B cell (primary cell): ENCODE results near the gene CFD. TPM values are rescaled to one million over a fixed set of nuclear protein-coding genes. Genes with fewer than 3 reads are reported as not detected.

ENCODE experiments used
- ATAC-seq: fragments of 200-7000 bp; cut with Tn5 transposase; one replicate; pipeline ENCODE4 v1.10.0; 2021; ENCODE audit warnings: low read depth, mild to moderate bottlenecking, moderate number of reproducible peaks, moderate library complexity
- CTCF ChIA-PET: fragments of 350-600 bp; sonication (Branson Sonifier 250); formaldehyde crosslinking; loops from one replicate; lab custom pipeline; 2021; ENCODE audit warnings: antibody characterized with exemption, inconsistent platforms; lab: Charles Lee
- POLR2A ChIA-PET: fragments of 350-600 bp; sonication (Branson Sonifier 250); formaldehyde crosslinking; loops from one replicate; lab custom pipeline; 2021; ENCODE audit warnings: antibody characterized with exemption; lab: Charles Lee
- DNase-seq: peaks from one replicate; pipeline ENCODE4 v3.0.0; 2013
- H2AFZ ChIP-seq: 2 replicates; pipeline ENCODE4 v1.6.1; 2012; ENCODE audit warnings: mild to moderate bottlenecking, low read depth, low read length; ENCODE audit not compliant: insufficient read depth, poor library complexity, severe bottlenecking
- H3K27ac ChIP-seq, 2 donors: 1 replicate in 1 of 2; 2 replicates in 1 of 2; pipeline ENCODE4 v1.5.1; 2012 to 2013; ENCODE audit warnings: low read length in 2 of 2, mild to moderate bottlenecking in 2 of 2, moderate library complexity in 1 of 2
- H3K27me3 ChIP-seq, 4 experiments: fragments of 200-600 bp in 1 of 4; sonication (generic) in 1 of 4; replicated peaks in 1 of 4; 1 replicate in 2 of 4; 2 replicates in 2 of 4; pipeline versions ENCODE4 v1.6.1 to v1.7.0; 2013 to 2016; ENCODE audit warnings: low read length in 3 of 4, mild to moderate bottlenecking in 2 of 4, mixed read lengths in 1 of 4, moderate library complexity in 1 of 4; ENCODE audit not compliant: insufficient read depth in 4 of 4, control insufficient read depth in 3 of 4; ENCODE audit errors: control extremely low read depth in 1 of 4
- H3K36me3 ChIP-seq, 2 experiments: replicated peaks in 1 of 2; 1 replicate in 1 of 2; 2 replicates in 1 of 2; pipeline versions ENCODE4 v1.6.1 to v1.7.1; 2013; ENCODE audit warnings: low read length in 1 of 2; ENCODE audit not compliant: insufficient read depth in 2 of 2, control insufficient read depth in 1 of 2; ENCODE audit errors: control extremely low read depth in 1 of 2, extremely low read depth in 1 of 2
- H3K4me1 ChIP-seq, 2 donors: fragments of 200-600 bp in 1 of 2; sonication (generic) in 1 of 2; 1 replicate in 1 of 2; 2 replicates in 1 of 2; pipeline versions ENCODE4 v1.5.1 to v1.6.1; 2013 to 2017; ENCODE audit warnings: low read length in 2 of 2; ENCODE audit not compliant: control insufficient read depth in 2 of 2, insufficient read depth in 2 of 2
- H3K4me2 ChIP-seq: replicated peaks from 2 replicates; pipeline ENCODE3; 2012; ENCODE audit warnings: mild to moderate bottlenecking, low read depth, low read length; ENCODE audit not compliant: poor library complexity, severe bottlenecking
- H3K4me3 ChIP-seq, 5 experiments: fragments of 200-600 bp in 1 of 5; sonication (generic) in 1 of 5; 1 replicate in 3 of 5; 2 replicates in 2 of 5; pipeline versions ENCODE4 v1.5.1 to v1.7.0; 2011 to 2016; ENCODE audit warnings: low read length in 4 of 5, mild to moderate bottlenecking in 4 of 5, low read depth in 2 of 5, control low read depth in 1 of 5, moderate library complexity in 1 of 5; ENCODE audit not compliant: insufficient read depth in 1 of 5; ENCODE audit errors: control extremely low read depth in 1 of 5, extremely low read depth in 1 of 5
- H3K79me2 ChIP-seq: fragments of 200-600 bp; sonication (generic); one replicate; pipeline ENCODE4 v1.6.0; 2016; ENCODE audit warnings: low read length; ENCODE audit not compliant: control insufficient read depth, insufficient read depth
- H3K9ac ChIP-seq: fragments of 200-600 bp; sonication (generic); 2 replicates; pipeline ENCODE4 v1.6.1; 2017; ENCODE audit warnings: mild to moderate bottlenecking, low read length, moderate library complexity
- H3K9me3 ChIP-seq, 3 donors: one replicate each; pipeline versions ENCODE4 v1.6.1 to v1.7.1; 2013; ENCODE audit warnings: low read length in 2 of 3; ENCODE audit not compliant: control insufficient read depth in 2 of 3, insufficient read depth in 1 of 3; ENCODE audit errors: control extremely low read depth in 1 of 3
- H4K20me1 ChIP-seq: 2 replicates; pipeline ENCODE4 v1.6.0; 2012; ENCODE audit warnings: mild to moderate bottlenecking, low read length; ENCODE audit not compliant: insufficient read depth, control insufficient read depth, poor library complexity, severe bottlenecking
- H3K27ac Mint-ChIP-seq: one replicate; pipeline ENCODE4 v1.8.0; 2021; ENCODE audit warnings: mixed read lengths
- H3K27me3 Mint-ChIP-seq: one replicate; pipeline ENCODE4 v1.8.0; 2021; ENCODE audit warnings: mixed read lengths
- H3K4me1 Mint-ChIP-seq: one replicate; pipeline ENCODE4 v1.8.0; 2021; ENCODE audit warnings: mixed read lengths
- H3K4me3 Mint-ChIP-seq: one replicate; pipeline ENCODE4 v1.8.0; 2021; ENCODE audit warnings: mixed read lengths
- H3K9me3 Mint-ChIP-seq: one replicate; pipeline ENCODE4 v1.8.0; 2022; ENCODE audit warnings: mixed read lengths; ENCODE audit not compliant: insufficient read depth
- EZH2 ChIP-seq: IDR thresholded peaks from 2 replicates; pipeline ENCODE4 v1.6.1; 2012; ENCODE audit warnings: borderline replicate concordance, low read depth, mild to moderate bottlenecking, moderate library complexity, low read length; ENCODE audit not compliant: insufficient read depth, poor library complexity, severe bottlenecking
- WGBS: methylation state at CpG from one replicate; pipeline ENCODE4 v1.1.5; 2013; ENCODE audit warnings: missing lambda C conversion rate; ENCODE audit not compliant: insufficient coverage; 5-methylcytosine and 5-hydroxymethylcytosine counted together
- intact Hi-C: fragments of 100-400 bp; cut with micrococcal nuclease; formaldehyde crosslinking; loops from one replicate; pipeline ENCODE4 v1.10.0; 2022
- polyA plus RNA-seq: library from polyadenylated mRNA; depleted of rRNA; stranded (reverse); fragments of >200 nt; gene quantifications from 2 replicates; pipeline ENCODE4 v1.2.3, GENCODE V29; 2012
- total RNA-seq, 2 donors: library from RNA; stranded (reverse); fragments of 120-200 nt in 1 of 2; gene quantifications; 1 replicate in 1 of 2; 2 replicates in 1 of 2; pipeline versions ENCODE4 v1.2.3 to v1.2.4, GENCODE V29; 2013 to 2022
- TF ChIP-seq, protein P1 (sequence below): fragments of 200-600 bp; IDR thresholded peaks from one replicate; pipeline ENCODE4 v1.8.0; 2022; ENCODE audit warnings: antibody characterized with exemption, mild to moderate bottlenecking

CFD gene
- total and polyA plus RNA-seq, 2 donors (not counting 1 experiment from before 2014, with no cell fraction given): 0.79 to 6.6 TPM

DNA sequence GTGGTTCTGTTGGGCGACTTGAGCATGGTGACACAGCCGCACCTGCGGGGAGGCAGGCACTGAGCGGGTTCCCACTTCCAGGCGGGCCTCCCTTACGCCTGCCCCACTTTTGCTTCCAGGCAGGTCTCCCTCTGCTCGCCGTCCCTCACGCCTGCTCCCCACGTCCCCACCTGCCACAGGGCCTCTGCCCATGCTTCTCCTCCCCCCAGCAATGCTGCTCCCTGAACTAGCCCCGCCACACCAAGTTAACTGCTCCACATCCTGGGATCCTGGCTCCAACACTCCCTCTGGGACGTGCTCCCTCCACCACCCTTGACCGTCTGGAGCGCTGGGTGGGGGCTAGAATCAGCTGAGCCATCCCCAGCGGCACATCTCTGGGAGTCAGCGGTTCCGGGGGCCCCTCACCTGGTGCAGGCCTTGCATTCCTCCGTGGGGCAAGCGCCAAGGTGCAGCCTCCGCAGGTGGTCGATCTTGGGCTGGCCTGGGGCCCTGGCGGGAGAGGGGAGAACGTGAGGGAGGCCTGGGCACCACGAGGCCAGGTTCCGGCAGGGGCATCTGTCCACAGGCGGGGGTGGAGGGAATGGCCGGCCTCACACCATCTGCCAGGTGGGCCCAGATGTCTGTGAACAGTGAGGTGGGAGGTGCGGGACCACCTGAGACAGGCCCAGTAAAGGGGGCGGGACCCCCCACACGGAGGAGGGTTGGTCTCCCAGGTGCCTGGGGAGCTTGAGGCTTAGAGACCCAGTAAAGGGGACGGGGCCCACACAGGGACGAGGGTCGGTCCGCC, 9.2 kb downstream of the CFD start:
- ATAC-seq (no peak), DNase-seq (no peak)
- H3K4me1 ChIP-seq: peaks cover 13 to 27% of the 10 kb centered on the region in 2 donors
- H3K4me1 Mint-ChIP-seq: peaks cover 15% of the 10 kb centered on the region
- WGBS: 94% methylated on average over 32 of the region's 34 CpGs
- CTCF ChIA-PET: no interaction called here
- H3K27ac Mint-ChIP-seq: no peak overlapping the region
- peaks cover 0 to 2% (median 0%) of the 10 kb centered on the region in 3 donors for H3K9me3 ChIP-seq
- no peaks in the 10 kb centered on the region for H3K79me2 ChIP-seq
- H3K27ac ChIP-seq: no peak overlapping the region
- H3K27me3 Mint-ChIP-seq: no peaks in the 10 kb centered on the region
- H3K4me3 ChIP-seq: no peak overlapping the region
- peaks cover 0 to 17% of the 10 kb centered on the region in 2 experiments for H3K36me3 ChIP-seq
- no peak overlapping the region for H3K4me2 ChIP-seq
- no peak overlapping the region for H2AFZ ChIP-seq
- H3K9me3 Mint-ChIP-seq: no peaks in the 10 kb centered on the region
- TF ChIP-seq EZH2: no peak
- TF ChIP-seq, protein P1, sequence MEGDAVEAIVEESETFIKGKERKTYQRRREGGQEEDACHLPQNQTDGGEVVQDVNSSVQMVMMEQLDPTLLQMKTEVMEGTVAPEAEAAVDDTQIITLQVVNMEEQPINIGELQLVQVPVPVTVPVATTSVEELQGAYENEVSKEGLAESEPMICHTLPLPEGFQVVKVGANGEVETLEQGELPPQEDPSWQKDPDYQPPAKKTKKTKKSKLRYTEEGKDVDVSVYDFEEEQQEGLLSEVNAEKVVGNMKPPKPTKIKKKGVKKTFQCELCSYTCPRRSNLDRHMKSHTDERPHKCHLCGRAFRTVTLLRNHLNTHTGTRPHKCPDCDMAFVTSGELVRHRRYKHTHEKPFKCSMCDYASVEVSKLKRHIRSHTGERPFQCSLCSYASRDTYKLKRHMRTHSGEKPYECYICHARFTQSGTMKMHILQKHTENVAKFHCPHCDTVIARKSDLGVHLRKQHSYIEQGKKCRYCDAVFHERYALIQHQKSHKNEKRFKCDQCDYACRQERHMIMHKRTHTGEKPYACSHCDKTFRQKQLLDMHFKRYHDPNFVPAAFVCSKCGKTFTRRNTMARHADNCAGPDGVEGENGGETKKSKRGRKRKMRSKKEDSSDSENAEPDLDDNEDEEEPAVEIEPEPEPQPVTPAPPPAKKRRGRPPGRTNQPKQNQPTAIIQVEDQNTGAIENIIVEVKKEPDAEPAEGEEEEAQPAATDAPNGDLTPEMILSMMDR: no peak
- intact Hi-C loops: no loop called here
- no peak overlapping the region for H3K9ac ChIP-seq
- H3K4me3 Mint-ChIP-seq: no peak overlapping the region
- POLR2A ChIA-PET: no interaction called here
- no peaks in the 10 kb centered on the region for H3K27me3 ChIP-seq
- H4K20me1 ChIP-seq: peaks cover 4% of the 10 kb centered on the region
